Activated CD4-positive, alpha-beta T cell treated with anti-CD3 and anti-CD28 coated beads for 24 hours (primary cell): ENCODE data around the gene CBLN3.

Source experiments
- DNase-seq, 2 donors: peaks; one replicate each; pipeline ENCODE4 v3.0.0-alpha.2; 2020; ENCODE audit warnings: low read depth in 2 of 2

CBLN3 gene

DNA sequence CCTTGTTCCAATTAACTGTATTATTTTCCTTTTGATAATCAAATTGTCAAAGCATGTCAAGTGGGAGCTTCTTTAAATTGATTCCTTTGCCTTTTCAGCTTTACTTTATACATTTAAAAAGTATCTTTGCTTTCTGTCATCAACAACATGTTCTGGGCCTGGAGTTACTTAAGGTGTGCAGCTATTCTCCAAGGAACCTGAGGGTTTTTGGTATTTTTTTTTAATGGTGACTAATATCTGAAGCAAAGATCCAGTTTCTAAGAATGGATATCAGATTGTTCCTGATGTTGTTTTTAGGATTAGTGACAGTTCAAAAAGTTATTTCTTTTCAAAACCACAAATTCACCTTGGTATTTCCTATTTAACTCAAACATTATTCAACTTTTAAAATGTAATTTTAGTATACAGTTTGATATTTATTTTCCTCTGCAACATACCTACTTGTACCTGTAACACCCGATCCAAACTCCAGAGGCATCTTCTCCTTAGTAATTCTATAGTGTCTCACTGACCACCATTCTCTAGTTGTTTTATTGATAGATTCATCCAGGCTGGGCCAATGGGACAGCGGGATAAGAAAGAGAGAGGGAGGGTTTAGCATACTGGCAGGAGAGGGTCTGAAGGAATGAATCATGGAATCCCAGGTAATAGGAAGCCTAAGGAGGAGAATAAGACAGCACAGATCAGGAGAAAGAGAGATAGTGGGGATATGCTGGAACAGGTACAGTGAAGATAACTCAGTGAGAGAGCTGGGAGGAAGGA lies 3.1 kb downstream of the CBLN3 start:
- DNase-seq = no peak

DNA sequence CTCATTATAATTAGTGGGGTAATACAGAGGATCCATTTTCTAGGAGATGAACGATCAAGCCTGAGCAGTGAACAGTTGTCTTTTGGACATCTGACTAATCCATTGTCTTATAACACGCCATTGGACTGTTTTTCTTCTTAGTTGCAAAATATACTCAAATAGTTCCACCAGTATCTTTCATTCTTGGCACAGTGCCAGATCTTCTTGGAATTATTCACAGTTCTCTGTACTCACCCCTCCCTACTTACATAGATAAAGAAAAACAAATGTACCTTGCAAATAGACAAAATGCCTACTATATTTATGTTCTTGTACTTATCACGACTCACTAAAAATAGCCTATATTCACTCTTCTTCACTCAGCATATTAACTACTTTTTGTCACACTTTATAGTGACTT lies 3.8 kb downstream of the CBLN3 start:
- DNase-seq = no peak

DNA sequence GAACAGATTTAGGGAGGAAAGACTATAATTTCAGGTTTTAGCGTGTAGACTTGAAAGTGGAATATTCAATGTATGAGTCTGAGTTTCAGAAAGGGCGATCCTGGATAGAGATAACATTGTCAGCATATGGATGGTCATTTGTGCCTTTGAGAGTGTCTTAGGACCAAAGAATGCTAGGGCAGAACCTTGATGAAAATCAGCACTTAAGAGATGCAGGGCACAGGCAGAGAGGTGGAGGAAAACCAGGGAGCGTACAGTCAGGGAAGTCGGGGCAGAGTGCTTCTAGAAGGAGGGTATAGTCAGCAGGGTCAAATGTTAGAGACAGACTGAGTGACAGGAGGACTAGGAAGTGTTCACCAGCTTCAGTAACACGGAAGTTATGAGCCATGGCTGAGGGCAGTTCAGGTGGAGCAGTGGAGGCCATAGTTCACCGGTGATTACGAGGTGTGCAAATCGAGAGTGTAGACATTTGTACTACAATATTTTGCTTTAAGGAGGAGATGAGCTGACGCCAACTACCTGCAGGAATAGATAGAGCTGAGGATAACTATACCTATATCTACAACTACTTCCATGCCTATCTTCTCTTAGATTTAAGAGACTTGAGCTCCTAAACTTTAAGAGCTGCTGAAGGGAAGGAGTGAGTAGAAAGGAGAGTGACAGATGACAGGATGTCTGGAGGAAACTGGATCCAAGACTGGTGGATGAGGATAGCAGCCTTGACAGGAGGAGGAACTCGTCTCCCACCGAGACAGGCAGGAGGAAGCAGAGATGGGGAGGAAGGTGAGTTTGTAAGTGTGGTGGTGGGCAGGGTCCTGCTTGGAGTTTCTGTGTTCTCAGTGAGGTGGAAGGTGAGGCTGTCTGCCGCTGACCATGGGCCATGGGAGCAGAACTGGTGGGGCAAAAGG lies 6.5 kb downstream of the CBLN3 start:
- no peak for DNase-seq

DNA sequence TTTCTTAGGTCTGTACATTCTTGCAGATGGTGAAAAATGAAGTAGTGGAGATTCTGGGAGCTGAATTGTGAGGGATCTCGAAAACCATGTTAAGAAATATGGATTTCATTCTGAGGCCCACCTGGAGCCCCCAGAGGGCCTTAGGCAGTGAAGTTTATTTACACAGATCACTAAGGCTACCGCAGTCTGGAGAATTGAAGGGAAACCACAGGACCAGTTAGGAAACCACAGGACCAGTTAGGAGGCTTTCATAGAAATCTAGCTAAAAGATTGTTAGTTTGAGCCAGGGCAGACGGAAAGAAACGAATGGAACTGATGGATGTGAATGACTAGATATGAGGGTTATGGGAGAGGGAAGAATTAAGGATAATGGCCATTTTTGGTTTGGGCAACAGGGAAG lies 7.2 kb downstream of the CBLN3 start:
- DNase-seq = no peak

DNA sequence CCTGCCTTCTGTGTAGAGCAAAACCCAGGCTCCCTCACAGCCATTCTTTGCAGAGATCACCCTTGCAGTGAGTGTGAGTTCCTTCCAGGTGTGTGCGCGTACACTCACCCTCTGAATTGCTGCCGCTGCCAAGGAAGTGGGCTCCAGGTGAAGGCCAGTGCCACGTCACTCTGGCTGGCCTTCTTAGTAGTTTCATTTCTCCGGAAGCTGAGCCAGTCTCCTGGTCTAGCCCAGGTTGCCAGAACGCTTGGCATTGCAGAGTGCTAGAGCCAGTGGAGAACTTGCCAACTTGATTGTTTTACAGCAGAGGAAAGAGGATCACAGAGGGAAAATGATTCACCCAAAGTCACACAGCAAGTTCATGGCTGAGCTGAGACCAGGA lies 11.0 kb downstream of the CBLN3 start:
- DNase-seq = no peak

DNA sequence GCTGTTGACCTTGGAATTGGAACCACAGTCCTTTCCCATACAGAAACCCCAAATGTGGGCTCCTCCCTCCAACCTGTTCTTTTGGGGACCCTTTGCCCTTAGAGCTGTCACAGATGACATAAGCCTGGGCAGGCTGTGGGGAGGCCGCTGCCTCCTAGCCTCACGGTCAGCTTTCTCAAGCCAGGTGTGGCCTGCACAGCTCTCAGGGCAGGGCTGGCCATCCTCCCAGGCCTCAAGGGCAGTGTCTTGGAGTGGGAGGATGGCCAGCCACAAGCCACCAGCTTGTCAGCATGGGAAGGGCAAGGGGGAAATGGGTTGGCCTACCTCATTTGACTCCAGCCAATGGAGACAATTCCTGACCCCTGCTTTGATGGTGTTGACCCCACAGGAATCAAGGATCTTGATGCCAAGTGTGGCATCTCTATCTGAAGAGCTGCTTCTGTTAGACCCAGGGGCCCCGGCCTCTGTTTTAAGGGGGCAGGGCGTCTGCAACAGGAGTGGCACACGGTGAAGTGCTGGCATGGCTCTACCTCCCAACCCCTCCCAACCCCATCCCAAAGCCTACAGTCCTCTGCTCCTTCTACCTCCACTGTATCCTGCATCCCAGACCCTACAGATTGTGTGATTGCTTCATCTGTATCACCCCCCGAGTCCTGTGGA lies 11.5 kb downstream of the CBLN3 start:
- DNase-seq = no peak

DNA sequence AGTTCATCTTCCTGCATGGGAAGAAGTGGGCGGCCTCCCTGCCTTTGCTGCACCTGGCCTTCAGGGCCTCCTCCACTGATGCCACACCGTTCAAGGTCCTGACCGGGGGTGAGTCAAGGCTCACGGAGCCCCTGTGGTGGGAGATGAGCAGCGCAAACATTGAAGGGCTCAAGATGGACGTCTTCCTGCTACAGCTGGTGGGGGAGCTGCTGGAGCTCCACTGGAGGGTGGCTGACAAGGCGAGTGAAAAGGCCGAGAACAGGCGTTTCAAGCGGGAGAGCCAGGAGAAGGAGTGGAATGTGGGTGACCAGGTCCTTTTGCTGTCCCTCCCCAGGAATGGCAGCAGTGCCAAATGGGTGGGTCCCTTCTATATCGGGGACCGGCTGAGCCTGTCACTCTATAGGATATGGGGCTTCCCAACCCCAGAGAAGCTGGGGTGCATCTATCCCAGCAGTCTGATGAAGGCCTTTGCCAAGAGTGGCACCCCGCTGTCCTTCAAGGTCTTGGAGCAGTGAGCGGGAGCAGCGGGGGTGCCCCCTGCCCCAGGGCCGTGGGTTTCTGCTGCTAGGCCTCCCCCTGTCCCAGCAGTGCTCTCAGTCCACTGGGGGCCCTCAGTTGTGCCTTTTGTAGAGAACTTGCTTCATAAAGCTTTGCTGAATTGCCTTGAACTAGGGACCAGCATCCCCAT lies 12.4 kb downstream of the CBLN3 start:
- DNase-seq = no peak

DNA sequence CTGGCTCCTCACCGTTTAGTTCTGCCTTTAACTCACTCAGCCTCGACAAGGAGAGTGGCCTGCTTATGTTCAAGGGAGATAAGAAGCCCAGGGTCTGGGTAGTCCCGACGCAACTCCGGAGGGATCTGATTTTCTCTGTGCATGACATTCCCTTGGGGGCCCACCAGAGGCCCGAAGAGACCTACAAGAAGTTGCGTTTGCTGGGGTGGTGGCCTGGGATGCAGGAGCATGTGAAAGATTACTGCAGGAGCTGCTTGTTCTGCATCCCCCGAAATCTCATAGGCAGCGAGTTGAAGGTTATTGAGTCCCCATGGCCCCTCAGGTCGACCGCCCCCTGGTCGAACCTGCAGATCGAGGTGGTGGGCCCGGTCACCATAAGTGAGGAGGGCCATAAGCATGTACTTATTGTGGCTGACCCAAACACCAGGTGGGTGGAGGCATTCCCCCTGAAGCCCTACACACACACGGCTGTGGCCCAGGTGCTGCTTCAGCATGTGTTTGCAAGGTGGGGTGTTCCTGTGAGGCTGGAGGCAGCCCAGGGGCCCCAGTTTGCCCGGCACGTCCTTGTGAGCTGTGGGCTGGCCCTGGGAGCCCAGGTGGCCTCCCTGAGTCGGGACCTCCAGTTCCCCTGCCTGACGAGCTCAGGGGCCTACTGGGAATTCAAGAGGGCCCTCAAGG lies 13.1 kb downstream of the CBLN3 start:
- no peak for DNase-seq

DNA sequence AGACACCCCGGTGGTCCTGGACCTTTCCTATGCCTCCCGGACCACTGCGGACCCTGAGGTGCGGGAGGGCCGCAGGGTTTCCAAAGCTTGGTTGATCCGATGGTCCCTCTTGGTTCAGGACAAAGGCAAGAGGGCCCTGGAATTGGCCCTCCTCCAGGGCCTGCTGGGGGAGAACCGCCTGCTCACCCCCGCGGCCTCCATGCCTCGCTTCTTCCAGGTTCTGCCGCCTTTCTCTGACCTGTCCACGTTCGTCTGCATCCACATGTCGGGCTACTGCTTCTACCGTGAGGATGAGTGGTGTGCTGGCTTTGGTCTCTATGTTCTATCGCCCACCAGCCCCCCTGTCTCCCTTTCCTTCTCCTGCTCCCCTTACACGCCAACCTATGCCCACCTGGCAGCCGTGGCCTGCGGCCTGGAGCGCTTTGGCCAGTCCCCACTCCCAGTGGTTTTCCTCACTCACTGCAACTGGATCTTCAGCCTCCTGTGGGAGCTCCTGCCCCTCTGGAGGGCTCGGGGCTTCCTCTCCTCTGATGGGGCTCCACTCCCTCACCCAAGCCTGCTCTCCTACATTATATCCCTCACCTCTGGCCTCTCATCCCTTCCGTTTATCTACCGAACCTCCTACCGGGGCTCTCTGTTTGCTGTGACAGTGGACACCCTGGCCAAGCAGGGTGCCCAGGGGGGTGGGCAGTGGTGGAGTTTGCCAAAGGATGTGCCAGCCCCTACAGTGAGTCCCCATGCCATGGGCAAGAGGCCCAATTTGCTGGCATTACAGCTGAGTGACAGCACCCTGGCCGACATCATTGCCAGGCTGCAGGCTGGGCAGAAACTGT lies 13.8 kb downstream of the CBLN3 start:
- DNase-seq = no peak

DNA sequence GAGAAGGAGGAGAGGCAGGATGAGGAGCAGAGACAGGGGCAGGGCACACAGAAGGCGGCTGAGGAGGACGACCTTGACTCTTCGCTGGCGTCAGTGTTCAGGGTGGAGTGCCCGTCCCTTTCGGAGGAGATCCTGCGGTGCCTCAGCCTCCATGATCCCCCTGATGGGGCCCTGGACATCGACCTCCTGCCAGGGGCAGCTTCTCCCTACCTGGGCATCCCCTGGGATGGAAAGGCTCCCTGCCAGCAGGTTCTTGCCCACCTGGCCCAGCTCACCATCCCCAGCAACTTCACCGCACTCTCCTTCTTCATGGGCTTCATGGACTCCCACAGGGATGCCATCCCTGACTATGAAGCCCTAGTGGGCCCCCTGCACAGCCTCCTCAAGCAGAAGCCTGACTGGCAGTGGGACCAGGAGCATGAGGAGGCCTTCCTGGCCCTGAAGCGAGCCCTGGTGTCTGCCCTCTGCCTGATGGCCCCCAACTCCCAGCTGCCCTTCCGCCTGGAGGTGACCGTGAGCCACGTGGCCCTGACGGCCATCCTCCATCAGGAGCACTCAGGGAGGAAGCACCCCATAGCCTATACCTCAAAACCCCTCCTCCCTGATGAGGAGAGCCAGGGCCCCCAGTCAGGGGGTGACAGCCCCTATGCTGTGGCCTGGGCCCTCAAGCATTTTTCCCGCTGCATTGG lies 14.6 kb downstream of the CBLN3 start:
- DNase-seq = no peak

DNA sequence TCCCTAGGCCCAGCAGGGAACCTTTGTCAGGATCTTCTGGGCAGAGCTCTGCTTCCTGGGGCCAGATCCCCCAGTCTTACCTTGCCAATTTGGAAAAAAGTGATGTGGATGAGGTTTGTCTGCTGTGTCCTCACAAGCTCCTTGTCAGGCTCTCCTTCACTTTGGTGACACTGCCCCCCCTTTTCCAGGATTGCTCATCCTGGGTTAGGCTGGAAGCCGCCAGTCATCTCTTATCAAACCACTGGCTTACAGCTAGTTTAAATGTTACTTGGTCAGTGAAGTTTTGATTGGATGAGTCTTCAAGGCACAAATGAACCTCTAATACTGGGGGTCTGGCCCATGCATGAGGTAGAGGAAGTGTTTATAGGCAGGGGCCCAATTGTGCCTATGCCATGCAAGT lies 15.4 kb downstream of the CBLN3 start:
- no peak for DNase-seq

DNA sequence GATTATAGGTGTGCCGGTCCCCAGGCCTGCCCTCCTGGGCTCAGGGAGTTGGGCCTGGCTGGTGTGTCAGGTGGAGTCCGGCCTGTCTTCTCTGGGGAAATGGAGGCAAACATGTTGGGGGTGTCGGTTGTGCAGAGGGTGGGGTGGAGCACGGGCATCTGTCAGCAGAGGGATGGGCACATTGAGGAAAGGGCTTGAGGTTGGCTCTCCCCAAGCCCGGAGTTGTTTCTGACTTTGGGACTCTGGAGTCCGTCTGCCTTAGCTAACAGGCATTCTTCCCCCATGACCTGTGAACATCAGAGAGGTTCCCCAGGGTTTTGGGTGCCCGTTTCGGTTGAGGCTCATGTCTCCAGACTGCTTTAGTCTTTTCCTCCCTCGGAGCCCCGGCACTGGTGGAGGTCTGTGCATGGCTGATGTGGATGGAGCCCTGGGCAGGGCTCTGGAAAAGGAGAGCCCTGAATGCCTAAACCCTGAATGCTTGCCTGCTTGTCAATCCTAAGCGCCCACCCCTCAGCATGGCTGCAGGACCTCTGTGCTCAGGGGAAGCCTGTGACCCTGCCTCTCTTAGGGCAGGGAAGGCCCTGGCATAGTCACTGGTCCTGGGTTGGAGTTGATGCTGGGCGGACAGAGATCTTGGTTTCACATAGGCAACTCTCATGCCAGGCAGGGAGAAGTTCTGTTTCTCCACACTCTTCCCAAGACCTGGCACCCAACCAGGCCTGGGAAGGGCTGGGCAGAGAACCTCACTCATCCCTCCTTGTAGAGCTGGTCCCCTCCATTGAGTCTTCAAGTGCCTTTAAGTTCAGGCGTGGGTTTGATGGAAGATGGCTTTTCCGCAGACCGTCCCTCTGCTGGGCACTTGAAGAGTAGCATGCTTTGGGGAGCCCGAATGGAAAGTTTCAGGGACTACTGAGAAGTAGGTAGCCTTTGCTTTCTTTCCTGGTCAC lies 17.8 kb downstream of the CBLN3 start:
- DNase-seq = no peak

DNA sequence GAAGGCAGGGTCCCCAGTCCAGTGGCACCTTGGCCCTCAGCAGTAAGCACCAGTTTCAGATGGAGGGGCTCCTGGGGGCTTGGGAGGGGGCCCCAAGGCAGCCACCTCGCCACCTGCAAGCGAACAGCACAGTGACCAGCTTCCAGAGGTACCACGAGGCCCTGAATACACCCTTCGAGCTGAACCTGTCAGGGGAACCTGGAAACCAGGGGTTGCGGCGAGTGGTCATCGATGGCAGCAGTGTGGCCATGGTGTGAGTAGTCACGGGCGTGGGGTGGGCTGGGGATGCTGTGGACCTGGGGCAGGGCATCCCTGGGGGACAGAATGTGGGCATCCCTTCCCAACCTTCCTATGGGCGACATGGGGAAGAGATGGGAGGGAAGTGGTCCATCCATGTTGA lies 19.5 kb downstream of the CBLN3 start:
- DNase-seq = no peak

DNA sequence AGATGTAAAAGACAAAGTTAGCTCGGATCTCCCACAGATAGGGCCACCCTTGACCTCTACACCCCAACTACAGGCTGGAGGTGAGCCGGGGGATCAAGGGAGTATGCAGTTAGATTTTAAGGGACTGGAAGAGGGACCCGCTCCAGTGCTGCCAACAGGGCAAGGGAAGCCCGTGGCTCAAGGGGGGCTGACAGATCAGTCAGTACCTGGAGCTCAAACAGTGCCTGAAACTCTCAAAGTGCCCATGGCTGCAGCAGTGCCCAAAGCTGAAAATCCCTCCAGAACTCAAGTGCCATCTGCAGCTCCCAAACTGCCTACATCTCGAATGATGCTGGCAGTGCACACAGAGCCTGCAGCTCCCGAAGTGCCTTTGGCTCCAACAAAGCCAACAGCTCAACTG lies 20.3 kb downstream of the CBLN3 start:
- DNase-seq = no peak

DNA sequence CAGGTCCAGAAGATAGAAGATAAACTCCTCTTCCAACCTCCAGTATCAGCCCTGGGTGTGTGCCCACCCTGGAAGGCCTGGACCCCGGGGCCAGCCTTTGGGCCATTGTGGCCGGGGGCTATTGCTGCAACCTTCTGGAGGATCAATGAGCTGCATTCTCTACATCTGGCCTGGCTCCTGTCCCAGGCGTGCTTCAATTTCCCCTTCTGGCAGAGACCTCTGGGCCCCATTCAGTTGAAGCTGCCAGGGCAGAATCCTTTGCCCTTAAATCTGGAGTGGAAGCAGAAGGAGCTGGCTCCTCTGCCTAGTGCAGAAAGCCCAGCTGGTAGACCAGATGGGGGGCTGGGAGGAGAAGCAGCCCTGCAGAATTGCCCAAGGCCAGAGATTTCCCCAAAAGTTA lies 20.7 kb downstream of the CBLN3 start:
- DNase-seq = no peak

DNA sequence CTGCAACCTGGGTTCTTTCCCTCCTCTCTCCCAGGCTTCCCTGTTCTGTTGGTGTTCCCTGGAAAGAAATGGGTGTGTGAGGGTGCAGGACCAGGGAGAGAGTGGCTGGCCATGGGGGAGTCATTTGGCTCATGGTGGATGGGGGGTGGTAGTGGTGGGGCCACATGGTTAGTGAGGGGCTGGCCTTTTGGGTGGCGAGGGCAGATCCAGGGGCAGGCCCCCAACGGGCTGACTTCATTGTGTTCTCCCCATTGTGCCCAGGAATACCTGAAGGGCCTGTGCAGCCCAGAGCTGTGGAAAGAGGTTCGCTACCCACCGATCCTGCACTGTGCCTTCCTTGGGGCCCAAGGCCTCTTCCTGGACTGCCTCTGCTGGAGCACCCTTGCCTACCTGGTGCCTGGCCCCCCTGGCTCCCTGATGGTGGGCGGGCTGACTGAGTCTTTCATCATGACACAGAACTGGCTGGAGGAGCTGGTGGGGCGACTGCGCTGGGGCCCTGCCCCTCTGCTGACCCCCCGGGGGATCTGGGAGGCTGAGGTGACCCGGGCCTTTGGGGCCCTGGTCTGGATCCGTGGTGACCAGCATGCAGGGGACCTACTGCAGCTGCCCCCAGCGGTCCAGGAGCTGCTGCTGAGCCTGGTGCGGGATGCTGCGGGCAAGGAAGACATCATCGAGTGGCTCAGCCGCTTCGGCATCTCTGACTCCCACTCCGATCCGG lies 21.7 kb downstream of the CBLN3 start:
- DNase-seq = no peak

DNA sequence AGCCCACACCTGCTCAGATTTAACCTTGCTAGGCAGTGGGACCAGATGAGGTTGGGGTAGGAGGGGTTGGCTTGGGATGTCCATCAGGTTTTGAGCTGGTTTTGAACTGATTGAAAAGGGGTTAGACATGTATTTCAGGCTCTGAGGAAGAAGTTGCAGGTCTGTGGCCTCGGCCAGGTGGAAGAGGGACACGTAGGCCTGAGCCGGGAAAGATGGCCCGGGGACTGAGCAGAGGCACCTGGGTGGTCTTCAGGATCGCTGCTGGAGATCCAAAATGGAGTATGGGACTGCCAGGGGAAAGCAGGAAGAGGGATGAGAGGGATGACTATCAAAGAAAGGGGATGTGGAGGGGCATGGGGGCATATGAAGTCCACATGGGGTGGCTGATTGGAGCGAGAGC lies 23.1 kb downstream of the CBLN3 start:
- no peak for DNase-seq

DNA sequence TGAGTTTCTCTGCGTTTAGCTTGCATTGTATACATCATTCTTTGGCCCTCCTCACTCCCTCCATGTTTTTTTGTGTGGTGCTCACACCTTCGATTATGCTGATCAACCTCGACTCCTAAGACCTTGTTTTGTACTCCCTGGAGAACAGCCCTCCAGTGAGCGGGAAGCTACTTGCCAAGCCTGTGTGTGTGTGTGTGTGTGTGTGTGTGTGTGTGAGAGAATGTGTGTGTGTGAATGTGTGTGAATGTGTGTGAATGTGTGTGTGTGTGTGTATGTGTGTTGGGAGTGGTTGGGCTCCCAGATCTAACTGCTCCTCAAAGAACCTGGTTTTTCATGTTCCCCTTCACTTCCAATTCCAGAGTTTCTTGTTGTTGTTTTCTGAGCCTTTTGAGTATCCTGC lies 24.7 kb downstream of the CBLN3 start:
- no peak for DNase-seq
